ENCODE measurements around the gene POLR2L.

Gene POLR2L

GRCh38 chr11:794013-794765, 48.1 kb downstream of the POLR2L start:
- no peak for DNase-seq (ENCODE audit: low spot score)

- DNase-seq (ENCODE audit: low spot score) = no peak
Observed at GRCh38 chr11:793556-793955, 48.8 kb downstream of the POLR2L start.

- DNase-seq (ENCODE audit: low spot score) = no peak
Observed at GRCh38 chr11:792873-793272, 49.5 kb downstream of the POLR2L start.

- DNase-seq (ENCODE audit: low spot score) = no peak
Observed at GRCh38 chr11:792535-792821, 49.9 kb downstream of the POLR2L start.

GRCh38 chr11:791658-792534, 50.4 kb downstream of the POLR2L start:
- DNase-seq (ENCODE audit: low spot score) = no peak

GRCh38 chr11:790721-791564, 51.4 kb downstream of the POLR2L start:
- DNase-seq (ENCODE audit: low spot score) = no peak

GRCh38 chr11:789943-790342, 52.4 kb downstream of the POLR2L start, which contains the start of gene CEND1:
Gene CEND1 (minus strand): TSS chr11:790090. CDS start chr11:788576, 1,514 bp downstream.
- DNase-seq (ENCODE audit: low spot score) = no peak
